Stimulated activated CD4-positive, alpha-beta T cell treated with anti-CD3 and anti-CD28 coated beads, TNF-alpha, amount 100 ng/mL, for 4 hours (primary cell): ENCODE results near the gene NDRG4.

ENCODE experiments used
- DNase-seq, 3 experiments: peaks; one replicate each; pipeline ENCODE4 v3.0.0-alpha.2; 2020; ENCODE audit warnings: low read depth in 3 of 3

Gene NDRG4, protein sequence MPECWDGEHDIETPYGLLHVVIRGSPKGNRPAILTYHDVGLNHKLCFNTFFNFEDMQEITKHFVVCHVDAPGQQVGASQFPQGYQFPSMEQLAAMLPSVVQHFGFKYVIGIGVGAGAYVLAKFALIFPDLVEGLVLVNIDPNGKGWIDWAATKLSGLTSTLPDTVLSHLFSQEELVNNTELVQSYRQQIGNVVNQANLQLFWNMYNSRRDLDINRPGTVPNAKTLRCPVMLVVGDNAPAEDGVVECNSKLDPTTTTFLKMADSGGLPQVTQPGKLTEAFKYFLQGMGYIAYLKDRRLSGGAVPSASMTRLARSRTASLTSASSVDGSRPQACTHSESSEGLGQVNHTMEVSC

DNA sequence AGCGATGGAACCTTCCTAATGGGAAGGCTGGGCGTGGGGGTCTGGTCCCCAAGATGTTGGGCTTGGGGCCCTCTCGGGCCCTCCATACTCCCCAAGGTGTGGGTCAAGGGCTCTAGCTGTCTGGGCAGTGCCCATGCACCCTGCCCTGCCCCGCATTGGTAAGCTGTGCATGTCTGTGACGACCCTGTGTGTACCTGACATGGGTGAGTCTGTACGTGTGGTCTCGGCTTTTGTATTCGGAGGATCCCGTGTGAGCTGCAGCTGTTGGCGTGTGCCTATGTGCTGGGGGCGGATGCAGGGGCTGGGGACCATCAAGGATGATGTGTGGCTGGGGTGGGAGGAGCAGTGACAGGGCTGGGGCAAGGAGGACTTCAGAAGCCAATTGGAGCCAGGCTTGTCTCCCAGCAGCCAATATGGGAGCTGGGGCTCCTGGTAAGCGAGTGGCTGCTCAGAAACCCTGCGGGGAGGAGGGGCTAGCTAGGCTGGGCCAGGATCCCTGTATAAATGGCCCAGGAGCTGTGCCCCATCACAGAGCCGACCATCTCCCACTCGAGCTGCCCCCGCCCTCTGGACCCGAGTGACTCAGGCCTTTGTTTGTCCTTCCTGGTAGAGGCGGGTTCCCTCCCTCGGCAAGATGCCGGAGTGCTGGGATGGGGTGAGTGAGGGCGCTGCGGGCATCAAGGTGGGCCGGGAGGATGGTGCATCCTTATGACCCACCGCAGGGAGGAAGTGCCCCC, at the start of gene NDRG4:
NDRG4 (plus strand) TSS at position 529 of the 737 bp plus-strand sequence; CDS start at position 635, 106 bp downstream.
- no peak for DNase-seq

DNA sequence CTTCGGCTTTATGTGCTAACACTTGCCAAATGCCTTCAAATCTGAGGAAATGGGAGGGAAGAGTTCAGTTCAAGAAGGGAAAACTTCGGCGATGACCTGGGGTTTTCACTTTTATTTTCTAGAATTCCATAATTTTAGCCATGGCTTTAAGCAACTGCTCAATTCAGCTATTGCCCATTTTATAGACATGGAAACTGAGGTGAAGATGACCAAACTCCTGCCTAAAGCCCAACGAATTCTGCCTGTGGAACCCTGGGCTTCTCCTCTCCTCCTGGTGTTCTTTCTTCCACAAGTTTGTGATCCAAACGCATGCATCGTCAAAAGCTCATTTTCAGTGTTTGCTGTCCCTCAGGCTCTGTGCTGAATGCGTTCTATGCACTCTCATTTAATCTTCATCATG, 49.4 kb upstream of the NDRG4 start:
- no peak for DNase-seq

DNA sequence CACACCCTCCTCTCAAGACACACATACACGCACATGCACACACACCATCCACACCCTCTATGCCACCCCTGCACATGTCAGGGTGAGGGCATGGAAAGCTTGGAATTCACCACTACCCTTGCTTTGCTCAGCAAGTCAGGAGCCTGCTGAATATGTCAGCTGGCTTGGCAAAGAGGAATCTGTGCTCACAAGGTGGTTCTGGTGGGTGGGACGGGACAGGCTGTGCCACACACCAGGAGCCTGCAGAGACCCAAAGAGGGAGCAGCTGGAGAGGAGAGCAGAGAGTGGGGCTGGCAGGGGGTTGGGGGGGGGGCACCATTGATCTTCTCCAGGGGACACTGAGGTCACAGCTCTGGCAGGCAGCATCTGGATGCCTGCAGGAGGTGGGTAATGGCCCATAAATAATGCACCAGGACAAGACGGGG, 48.7 kb upstream of the NDRG4 start:
- no peak for DNase-seq

DNA sequence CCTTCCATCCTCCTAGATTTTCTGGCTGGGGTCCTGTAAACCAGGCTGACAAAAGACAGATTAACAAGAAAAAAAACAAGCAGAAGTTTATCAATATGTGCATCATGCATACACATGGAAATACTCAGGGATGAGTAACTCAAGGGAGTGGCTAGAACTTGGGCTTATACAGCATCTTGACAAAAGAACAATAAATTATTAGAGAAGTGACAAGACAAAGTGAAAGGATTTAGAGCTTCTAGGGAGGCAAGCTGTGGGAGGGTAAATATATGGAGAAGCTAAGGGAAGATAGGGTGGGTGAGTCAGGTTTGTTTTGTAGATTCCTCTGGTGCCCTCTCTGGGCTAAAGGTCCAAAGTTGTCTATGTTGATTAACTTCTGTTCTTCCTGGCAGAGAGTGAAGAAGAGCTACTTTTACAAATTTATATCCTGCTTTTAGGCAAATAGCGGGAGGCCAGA, 48.0 kb upstream of the NDRG4 start:
- no peak for DNase-seq

DNA sequence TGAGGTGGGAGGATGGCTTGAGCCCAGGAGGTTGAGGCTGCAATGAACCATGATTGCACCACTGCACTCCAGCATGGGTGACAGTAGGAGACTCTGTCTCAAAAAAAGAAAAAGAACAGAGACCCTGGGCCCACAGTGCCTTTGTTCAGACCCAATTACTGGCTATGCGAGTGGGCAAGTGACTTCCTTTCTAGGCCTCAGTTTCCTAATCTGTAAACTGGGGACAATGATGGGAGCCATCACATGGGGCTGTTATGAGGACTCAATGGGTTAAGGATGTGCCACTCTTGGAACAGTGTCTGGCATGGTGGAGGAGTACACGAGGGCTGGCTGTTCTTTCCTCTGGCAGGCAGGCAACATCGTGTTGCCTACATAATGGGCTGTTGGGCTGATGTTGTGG, 47.3 kb upstream of the NDRG4 start:
- DNase-seq: no peak

DNA sequence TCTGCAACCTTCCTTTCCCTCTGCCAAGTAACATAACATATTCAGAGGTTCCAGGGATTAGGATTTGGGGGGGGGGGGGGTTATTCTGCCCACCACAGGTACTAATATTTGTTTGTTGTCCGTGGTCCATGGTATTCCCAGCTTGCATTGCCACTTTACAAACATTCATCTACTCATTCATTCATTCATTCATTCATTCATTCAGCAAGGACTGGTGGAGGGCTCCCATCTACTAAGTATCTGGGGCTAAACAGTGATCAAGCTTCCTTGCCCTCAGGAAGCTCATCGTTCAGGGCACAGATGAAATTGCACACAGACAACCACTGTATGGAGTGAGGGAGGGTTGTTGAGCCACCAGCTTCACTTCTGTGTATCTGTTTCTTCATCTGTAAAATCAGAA, 45.8 kb upstream of the NDRG4 start:
- no peak for DNase-seq

DNA sequence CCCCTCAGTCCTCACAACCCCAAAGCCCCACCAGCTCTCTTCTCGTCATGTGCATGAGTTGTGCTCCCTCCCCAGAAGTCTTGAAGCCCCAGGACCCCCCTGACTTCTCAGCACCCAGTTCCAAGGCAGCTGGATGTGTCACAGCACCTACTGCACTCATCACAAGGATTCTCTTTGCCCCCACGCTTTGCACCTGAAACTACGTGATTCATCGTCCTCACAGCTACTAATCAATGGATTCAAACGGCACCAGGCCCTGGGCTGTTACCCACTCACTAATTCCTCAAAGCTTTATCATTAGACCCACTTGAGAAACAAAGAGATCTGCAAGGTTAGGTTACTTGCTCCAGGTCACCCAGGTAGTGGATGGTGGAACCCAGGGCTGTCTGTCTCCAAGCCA, 45.1 kb upstream of the NDRG4 start:
- DNase-seq: no peak

DNA sequence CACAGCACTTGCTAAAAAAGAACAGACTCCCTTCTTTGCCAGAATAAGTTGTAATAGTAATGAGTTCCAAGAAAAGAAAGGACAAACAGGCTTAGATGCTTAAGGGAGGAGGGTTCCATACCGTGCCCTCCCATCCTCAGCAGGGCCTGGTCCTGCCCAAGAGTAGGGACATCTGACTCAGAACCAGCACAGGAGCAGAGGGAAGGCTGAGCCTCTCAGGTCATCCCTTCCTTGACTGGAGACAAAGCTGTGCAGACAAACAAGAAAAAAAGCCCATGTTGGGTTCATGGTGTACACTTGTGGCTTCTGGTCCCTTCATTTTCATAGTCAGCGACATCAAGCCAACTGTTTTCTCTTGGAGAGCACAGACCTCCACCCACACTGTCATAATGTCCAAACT, 44.2 kb upstream of the NDRG4 start:
- DNase-seq: no peak

DNA sequence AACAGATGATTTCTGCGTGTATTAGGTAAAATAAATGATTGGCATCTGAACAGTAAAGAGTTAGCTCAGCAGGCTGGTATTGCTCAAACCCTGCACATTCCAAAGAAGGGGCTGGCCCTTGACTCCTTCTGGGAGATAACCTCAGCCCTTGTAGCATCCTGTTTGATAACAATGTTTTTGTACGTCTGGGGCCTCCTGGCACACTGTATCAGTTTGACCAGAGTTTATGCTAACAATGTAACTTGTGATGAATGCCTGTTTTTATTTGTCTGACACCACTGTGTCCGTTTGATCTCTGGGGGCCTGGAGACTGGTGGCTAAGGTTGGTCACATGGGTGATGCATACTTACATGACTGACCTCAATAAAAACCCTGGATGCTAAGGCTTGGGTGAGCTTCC, 43.8 kb upstream of the NDRG4 start:
- no peak for DNase-seq

DNA sequence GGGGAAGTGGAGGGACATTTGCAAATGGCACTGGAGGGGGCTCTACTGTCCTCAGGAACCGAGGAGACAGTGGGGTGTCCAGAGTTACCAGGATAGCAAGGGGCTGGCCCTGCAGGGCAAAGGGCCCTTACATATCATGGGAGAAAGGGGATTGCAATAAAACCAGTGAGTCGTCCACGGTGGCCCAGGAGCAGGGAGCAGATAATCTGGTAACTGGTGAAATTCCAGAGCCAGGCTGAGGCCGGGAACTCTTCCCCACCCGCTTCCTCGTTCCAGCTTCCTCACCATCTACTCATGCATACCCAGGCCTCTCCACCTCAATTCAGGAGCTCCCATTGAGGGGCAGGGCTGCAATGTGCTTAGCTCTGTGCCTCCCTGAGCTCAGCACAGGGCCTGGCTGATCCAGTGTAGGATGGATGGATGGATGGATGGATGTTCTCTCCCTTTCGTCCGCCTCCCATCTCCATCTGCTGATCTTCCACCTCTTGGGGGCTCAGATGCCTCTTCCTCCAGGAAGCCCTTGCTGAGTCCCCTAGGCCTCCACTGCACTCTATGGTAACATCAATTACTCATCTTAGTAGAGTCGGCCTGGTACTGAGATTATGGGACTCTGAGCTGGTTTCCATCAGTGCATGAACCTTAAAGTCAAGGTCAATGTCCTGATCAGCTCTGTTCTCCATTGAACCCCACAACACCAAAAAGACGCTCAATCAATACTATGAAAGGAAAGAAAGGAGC, 41.2 kb upstream of the NDRG4 start:
- no peak for DNase-seq

DNA sequence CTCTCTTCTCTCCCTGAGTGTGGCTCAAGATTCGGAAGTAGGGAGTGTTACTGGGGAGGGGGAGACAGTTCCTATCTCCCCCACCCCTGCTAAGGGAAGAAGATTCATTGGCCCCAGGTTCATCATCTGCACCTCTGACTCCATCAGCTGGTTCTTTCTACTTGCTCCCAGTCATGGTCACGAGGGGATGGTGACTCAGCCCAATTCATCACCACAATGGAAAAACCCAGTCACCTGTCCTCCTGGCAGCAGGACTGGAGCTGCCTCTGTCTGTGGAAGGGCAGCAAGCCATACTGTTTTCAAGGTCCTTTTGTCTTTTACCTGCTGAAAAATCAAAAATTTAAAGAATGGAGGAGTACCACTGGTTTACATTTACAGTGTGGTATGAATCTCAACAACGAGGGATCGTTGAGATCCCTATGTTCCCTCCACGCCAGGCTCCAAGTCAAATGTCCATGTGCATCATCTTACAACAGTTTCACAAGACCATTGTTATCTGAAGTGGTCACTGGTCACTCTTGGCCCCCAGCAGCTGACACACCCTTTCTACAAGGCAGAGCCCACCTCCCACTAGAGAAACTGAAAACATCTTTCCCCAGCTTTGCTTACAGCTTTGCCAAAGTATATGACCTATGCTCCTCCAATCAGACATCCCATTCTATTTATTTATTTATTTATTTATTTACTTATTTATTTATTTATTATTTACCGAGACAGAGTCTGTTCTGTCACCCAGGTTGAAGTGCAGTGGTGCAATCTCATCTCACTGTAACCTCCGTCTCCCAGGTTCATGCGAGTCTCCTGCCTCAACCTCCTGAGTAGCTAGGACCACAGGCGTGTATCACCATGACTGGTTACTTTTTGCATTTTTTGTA, 40.4 kb upstream of the NDRG4 start:
- peak in 1 of 3 experiments; percentile 41 for DNase-seq

DNA sequence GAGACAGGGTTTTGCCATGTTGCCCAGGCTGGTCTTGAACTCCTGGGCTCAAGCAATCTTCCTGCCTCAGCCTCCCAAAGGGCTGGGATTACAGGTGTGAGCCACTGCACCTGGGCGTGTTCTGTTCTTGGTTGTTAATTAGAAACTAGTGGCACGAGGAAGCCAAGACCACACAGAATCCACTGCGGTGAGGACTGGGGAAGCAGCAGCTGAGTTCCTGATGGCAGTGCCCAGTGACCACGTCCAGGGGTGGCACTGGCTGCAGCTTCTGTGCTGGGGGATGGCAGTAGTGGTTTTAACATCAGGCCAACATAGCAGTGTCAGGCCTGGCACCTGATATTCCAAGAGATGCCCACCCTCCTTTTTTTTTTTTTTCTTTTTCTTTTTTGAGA, 39.7 kb upstream of the NDRG4 start:
- DNase-seq: no peak

DNA sequence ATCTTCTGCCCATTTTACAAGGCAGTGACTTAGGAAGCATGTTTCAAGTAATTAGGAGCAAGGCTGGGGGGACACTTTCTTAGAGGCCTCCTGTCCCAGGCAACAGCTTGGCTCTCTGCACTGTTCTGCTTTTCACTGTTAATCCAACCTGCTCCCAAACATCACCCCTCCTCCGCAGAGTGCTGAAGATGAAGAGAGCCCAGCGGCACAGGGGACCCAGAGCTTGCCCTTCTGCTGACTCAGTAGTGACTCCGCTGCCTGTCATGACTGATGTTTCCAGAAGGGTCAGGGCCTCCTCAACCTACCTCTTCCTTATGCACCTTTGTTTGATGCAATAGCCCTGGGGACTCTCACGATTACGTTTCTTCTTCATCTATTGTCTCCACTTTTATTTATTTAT, 38.9 kb upstream of the NDRG4 start:
- DNase-seq: no peak

DNA sequence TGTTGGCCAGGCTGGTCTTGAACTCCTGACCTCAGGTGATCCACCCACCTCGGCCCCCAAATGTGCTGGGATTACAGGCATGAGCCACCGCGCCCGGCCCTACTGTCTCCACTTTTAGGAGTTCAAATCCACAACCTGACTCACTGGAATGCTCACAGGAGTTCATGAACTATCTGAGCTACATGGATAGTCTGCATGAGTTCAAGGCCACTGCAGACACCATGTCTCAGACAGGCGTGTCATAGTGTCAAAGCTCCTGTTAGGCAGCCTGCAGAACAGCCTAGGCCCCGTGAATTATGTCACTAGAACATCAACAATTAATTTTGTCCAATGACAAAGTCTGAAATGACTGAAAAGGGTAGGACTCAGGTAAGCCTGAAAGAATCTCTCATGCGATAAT, 38.3 kb upstream of the NDRG4 start:
- no peak for DNase-seq

DNA sequence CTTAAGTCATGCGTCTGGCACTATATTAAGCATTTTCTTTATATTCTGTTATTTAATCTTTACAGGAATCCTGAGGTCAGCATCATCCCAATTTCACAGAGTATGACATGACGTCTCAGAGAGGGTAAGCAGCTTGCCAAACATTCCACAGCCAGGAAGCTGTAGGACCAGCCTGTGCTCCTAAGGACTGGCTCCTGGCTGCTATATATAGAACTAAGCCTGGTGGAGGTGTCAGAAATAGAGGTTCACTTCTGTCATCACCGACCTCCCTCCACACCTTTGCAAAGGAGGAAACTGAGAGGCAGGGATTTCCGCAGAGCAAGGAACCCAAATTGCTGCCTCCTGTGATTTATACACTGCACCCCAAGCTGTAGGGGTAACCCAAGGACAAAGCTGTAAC, 37.9 kb upstream of the NDRG4 start:
- DNase-seq: no peak

DNA sequence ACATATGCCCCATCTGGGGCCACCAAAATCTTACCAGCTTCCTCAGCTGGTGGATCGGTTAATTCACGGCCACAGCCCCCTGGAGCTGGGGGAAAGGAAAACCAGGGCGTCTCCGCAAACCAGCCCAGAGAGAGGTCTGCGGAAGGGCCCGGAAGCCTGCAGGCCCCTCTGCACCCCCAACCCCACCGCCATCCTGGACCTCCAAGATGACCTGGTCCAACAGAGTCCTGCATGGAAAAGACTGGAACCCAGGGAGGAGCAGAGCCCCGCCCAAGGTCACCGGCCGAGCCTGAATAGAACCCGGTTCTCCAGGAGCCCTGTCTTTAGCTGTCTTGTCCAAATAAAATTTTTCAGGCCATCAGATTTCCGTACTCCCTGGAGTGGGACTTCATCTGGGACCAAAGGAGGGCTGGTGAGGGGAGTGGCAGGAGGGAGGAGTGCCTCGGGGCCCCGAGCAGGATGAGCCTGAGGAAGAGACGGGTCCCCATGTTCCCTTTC, 37.4 kb upstream of the NDRG4 start:
- no peak for DNase-seq

DNA sequence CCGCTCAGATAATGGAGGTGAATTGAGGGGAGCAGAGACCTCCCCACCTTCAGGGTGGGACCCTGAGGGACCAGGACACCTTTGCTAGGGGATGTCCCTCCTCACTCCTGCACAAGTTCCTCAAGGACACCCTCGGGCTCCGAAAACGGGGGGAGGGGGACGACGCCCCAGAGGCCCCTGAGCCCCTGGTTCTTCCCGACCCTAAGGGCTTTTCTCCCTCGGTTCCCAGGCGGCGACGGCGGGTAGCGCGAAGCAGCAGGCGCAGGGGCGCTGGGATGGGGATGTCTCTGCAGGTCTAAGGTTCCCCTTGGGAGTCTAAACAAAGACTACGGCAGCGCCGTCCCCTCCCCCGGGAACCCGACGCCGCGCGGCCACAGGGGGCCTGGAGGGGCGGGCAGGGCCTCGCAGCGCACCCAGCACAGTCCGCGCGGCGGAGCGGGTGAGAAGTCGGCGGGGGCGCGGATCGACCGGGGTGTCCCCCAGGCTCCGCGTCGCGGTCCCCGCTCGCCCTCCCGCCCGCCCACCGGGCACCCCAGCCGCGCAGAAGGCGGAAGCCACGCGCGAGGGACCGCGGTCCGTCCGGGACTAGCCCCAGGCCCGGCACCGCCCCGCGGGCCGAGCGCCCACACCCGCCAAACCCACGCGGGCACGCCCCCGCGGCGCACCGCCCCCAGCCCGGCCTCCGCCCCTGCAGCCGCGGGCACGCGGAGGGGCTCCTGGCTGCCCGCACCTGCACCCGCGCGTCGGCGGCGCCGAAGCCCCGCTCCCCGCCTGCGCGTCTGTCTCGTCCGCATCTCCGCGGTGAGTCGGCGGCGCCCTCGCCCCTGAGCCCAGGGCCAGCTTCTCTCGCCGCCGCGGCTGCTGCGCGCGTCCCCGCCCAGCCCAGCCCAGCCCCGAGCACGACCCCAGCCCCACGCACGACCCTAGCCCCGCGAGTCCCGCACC, 36.7 kb upstream of the NDRG4 start:
- DNase-seq: no peak

DNA sequence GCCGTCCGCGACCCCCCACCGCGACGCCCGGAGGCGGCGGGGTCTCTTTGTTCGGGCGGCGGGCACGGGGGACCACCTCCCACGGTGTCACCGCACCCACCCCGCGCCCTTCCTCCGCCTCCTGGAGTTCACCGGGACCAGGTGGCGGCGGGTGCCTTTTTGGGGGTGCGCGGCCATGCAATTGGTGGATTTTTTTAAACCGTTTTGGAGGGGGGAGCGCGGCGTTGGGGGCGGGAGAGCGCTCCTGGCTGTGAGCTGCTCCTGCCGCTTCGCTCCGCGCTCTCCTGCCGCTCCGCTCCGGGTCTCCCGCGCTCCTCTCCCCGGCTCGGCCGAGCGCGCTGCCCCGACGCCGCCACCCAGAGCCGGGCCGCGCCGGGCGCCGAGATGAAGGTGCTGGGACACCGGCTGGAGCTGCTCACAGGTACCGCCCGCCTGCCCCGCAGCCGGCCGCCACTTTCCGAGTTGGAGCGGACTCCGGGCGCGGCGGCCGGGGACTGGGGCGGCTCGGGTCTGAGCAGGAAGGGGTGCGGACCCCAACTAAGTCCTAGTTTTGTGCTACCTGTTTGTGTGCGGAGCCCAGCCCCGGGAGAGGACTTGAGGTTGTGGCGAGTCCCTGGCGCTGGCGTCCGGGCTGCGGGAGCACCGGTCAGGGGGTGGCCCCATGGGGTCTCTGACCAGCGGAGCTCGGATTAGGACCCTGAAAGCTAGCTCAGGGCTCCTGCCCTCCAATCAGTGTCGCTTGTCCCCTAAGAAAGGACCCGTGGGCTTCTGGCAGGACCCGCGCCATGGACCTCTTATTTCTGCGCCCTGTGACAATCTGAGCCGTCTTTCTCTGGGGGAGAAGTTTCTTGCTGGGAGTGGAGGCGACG, 35.7 kb upstream of the NDRG4 start:
- DNase-seq: no peak
